Measurements from ENCODE around the gene ARL2. TPM values are rescaled to one million over a fixed set of nuclear protein-coding genes. Genes with fewer than 3 reads are reported as not detected.

ARL2 gene
- total RNA-seq, 1 donor from 2014 or later: 68.4 TPM

DNA sequence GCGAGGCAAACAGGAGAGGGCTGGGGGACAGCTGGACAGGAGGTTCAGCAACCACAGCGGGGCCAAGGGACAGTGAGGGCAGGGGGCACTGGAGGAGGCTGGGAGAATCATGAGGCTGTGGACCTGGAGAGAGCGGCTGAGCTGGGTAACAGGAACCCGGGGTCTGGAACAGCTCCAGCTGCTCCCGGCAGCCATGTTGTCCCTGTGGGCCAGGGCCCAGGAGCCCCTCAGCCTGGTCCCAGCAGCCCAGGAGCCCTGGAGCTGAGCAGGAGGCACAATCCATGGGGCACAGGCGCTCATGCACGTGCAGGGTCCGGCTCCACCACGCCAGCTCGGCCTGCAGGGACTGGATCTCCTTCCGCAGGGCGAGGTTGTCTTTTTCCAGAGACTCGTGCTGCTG lies 24.5 kb upstream of the ARL2 start:
- Mint-ChIP-seq H3K27me3 (ENCODE audit: unreplicated experiment) (peaks cover 1% of the 10 kb centered on the region), H3K4me3 (ENCODE audit: unreplicated experiment) (no peak overlapping the region), H3K9me3 (ENCODE audit: unreplicated experiment) (peaks cover 6% of the 10 kb centered on the region), H3K27ac (ENCODE audit: unreplicated experiment) (no peak overlapping the region), H3K4me1 (ENCODE audit: low read depth, unreplicated experiment) (no peaks in the 10 kb centered on the region), H3K36me3 (ENCODE audit: unreplicated experiment) (no peaks in the 10 kb centered on the region)
- no peak for DNase-seq
- TF ChIP-seq, protein P1, sequence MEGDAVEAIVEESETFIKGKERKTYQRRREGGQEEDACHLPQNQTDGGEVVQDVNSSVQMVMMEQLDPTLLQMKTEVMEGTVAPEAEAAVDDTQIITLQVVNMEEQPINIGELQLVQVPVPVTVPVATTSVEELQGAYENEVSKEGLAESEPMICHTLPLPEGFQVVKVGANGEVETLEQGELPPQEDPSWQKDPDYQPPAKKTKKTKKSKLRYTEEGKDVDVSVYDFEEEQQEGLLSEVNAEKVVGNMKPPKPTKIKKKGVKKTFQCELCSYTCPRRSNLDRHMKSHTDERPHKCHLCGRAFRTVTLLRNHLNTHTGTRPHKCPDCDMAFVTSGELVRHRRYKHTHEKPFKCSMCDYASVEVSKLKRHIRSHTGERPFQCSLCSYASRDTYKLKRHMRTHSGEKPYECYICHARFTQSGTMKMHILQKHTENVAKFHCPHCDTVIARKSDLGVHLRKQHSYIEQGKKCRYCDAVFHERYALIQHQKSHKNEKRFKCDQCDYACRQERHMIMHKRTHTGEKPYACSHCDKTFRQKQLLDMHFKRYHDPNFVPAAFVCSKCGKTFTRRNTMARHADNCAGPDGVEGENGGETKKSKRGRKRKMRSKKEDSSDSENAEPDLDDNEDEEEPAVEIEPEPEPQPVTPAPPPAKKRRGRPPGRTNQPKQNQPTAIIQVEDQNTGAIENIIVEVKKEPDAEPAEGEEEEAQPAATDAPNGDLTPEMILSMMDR (IDR thresholded peaks at IDR 0.05; ENCODE audit: partially characterized antibody, unreplicated experiment): no peak

DNA sequence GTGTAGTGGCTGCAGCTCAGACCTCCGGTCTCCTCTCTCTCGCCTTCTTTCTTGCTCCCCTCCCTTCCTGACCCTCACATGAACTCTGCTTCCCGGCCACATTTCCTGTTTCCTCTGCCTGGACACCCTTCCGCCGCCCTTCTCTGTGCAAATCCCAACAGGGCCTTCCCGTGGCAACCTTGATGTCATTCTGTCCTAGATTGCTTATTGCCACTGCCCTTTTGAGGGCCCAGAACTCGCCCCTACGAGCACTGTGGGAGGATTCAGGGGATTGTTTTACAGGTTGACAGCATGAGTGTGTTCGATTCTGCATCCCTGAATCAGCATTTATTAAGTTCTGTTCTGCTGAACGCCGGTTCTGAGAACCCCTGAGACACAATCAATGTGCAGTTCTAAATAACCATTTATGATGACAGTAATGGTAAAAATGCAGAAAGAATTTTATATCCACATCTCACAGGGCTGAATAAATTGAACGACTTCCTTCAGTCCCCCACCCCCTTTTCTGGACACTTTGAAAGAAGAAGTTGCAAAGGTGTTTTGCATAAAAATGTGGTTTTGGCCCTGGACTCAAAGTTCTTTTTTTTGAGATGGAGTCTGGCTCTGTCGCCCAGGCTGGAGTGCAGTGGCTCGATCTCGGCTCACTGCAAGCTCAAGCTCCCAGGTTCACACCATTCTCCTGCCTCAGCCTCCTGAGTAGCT lies 23.6 kb upstream of the ARL2 start:
- no peaks in the 10 kb centered on the region for H3K4me1 Mint-ChIP-seq (ENCODE audit: low read depth, unreplicated experiment)
- H3K27ac Mint-ChIP-seq (ENCODE audit: unreplicated experiment): no peak overlapping the region
- no peak overlapping the region for H3K4me3 Mint-ChIP-seq (ENCODE audit: unreplicated experiment)
- TF ChIP-seq, protein P1 (IDR thresholded peaks at IDR 0.05; ENCODE audit: partially characterized antibody, unreplicated experiment): no peak
- H3K27me3 Mint-ChIP-seq (ENCODE audit: unreplicated experiment): peaks cover 1% of the 10 kb centered on the region
- peaks cover 3% of the 10 kb centered on the region for H3K9me3 Mint-ChIP-seq (ENCODE audit: unreplicated experiment)
- DNase-seq: no peak
- no peaks in the 10 kb centered on the region for H3K36me3 Mint-ChIP-seq (ENCODE audit: unreplicated experiment)

- Mint-ChIP-seq H3K4me1 (ENCODE audit: low read depth, unreplicated experiment) (no peaks in the 10 kb centered on the region), H3K4me3 (ENCODE audit: unreplicated experiment) (no peak overlapping the region), H3K9me3 (ENCODE audit: unreplicated experiment) (peaks cover 1% of the 10 kb centered on the region), H3K36me3 (ENCODE audit: unreplicated experiment) (no peaks in the 10 kb centered on the region), H3K27ac (ENCODE audit: unreplicated experiment) (no peak overlapping the region), H3K27me3 (ENCODE audit: unreplicated experiment) (peaks cover 3% of the 10 kb centered on the region)
- DNase-seq: no peak
- TF ChIP-seq, protein P1 (IDR thresholded peaks at IDR 0.05; ENCODE audit: partially characterized antibody, unreplicated experiment): no peak
Measured at GRCh38 chr11:64994318-64994717, 19.6 kb upstream of the ARL2 start.

- H3K36me3 Mint-ChIP-seq (ENCODE audit: unreplicated experiment): no peaks in the 10 kb centered on the region
- TF ChIP-seq, protein P1 (IDR thresholded peaks at IDR 0.05; ENCODE audit: partially characterized antibody, unreplicated experiment): no peak
- H3K4me1 Mint-ChIP-seq (ENCODE audit: low read depth, unreplicated experiment): no peaks in the 10 kb centered on the region
- peaks cover 3% of the 10 kb centered on the region for H3K9me3 Mint-ChIP-seq (ENCODE audit: unreplicated experiment)
- H3K27ac Mint-ChIP-seq (ENCODE audit: unreplicated experiment): no peak overlapping the region
- no peak overlapping the region for H3K4me3 Mint-ChIP-seq (ENCODE audit: unreplicated experiment)
- no peak for DNase-seq
- peaks cover 3% of the 10 kb centered on the region for H3K27me3 Mint-ChIP-seq (ENCODE audit: unreplicated experiment)
Measured at GRCh38 chr11:64996327-64996709, 17.6 kb upstream of the ARL2 start.

DNA sequence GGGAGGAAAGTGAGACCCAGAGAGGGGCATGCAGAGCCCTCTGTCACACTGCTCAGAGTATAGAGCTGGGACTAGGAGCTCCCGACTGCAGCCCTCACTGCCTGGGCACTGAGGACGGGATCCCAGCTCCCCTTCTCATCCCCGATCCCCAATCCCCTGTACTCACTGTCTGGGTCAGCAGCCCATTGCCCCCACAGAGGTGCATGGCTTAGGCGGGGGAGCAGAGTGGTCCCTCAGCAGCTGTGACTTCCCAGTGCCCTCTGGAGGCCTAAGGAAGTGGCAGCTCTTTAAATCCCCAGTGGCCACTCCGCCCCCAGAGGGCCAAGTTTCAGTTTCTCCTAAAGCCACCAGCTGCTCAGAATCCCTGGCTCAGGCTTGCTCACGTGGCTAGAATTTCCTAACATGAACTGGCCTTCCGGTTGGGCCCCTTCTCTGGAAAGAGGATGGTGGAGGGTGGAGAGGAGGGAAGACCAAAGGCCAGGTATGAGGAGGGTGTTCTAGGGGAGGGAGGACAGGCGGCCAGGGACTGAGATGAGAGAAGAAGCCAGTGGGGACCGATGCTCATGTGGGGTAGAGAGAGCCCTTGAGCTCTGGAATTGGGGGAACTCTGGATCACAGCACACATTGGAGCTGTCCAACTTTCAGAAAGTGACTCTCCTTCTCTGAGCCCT lies 17.1 kb upstream of the ARL2 start, which contains the start of gene BATF2:
Gene BATF2, minus strand, starts transcription at position 262 of the 671 bp plus-strand sequence. Its CDS starts 57 bp downstream, at position 205.
- DNase-seq: no peak
- H3K27ac Mint-ChIP-seq (ENCODE audit: unreplicated experiment): no peak within 1 kb of the TSS
- no peaks in the 10 kb centered on the region for H3K36me3 Mint-ChIP-seq (ENCODE audit: unreplicated experiment)
- TF ChIP-seq, protein P1 (IDR thresholded peaks at IDR 0.05; ENCODE audit: partially characterized antibody, unreplicated experiment): no peak
- peaks cover 3% of the 10 kb centered on the region for H3K27me3 Mint-ChIP-seq (ENCODE audit: unreplicated experiment)
- no peak within 1 kb of the TSS for H3K4me3 Mint-ChIP-seq (ENCODE audit: unreplicated experiment)
- peaks cover 3% of the 10 kb centered on the region for H3K9me3 Mint-ChIP-seq (ENCODE audit: unreplicated experiment)
- no peaks in the 10 kb centered on the region for H3K4me1 Mint-ChIP-seq (ENCODE audit: low read depth, unreplicated experiment)

Data from glutamatergic neuron (in vitro differentiated cells).